Measurements from ENCODE around the gene SNX20.

SNX20 gene

GRCh38 chr16:50681021-50681885 lies at the start of gene SNX20:
Gene SNX20, minus strand, starts transcription at chr16:50681312. Its CDS starts 3,786 bp downstream, at chr16:50677526.
- H3K4me3 ChIP-seq (replicated peaks; ENCODE audit: low read depth, low read length): no peak within 1 kb of the TSS
- no peak for DNase-seq (ENCODE audit: low read depth)
- TF ChIP-seq, protein P1, sequence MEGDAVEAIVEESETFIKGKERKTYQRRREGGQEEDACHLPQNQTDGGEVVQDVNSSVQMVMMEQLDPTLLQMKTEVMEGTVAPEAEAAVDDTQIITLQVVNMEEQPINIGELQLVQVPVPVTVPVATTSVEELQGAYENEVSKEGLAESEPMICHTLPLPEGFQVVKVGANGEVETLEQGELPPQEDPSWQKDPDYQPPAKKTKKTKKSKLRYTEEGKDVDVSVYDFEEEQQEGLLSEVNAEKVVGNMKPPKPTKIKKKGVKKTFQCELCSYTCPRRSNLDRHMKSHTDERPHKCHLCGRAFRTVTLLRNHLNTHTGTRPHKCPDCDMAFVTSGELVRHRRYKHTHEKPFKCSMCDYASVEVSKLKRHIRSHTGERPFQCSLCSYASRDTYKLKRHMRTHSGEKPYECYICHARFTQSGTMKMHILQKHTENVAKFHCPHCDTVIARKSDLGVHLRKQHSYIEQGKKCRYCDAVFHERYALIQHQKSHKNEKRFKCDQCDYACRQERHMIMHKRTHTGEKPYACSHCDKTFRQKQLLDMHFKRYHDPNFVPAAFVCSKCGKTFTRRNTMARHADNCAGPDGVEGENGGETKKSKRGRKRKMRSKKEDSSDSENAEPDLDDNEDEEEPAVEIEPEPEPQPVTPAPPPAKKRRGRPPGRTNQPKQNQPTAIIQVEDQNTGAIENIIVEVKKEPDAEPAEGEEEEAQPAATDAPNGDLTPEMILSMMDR (IDR thresholded peaks at IDR 0.05; ENCODE audit: low read length, missing control alignments): no peak

- TF ChIP-seq, protein P1 (IDR thresholded peaks at IDR 0.05; ENCODE audit: low read length, missing control alignments): no peak
- DNase-seq (ENCODE audit: low read depth): peak; percentile 14
- no peak overlapping the region for H3K4me3 ChIP-seq (replicated peaks; ENCODE audit: low read depth, low read length)
These were observed 43.2 kb upstream of the SNX20 start for GRCh38 chr16:50724306-50724705.

DNA sequence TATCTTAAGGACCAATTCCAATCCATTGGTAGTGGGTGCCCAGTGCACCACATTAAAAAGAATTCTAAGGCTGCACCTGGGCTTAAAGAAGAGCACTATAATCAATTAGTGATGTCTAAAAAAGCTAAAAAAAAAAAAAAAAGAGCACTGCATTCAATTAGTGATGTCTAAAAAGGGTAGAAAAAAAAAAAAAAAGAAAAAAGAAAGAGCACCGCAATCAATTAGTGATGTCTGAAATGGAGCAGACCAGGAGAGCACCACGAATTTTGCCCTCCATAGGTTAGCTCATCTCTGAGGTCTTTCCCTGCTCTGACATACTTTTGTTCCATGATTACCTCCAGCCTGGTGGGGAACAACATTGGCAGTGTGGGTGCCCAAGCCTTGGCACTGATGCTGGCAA lies 41.8 kb upstream of the SNX20 start:
- no peak for DNase-seq (ENCODE audit: low read depth)
- H3K4me3 ChIP-seq (replicated peaks; ENCODE audit: low read depth, low read length): no peak overlapping the region
- TF ChIP-seq, protein P1 (IDR thresholded peaks at IDR 0.05; ENCODE audit: low read length, missing control alignments): no peak

GRCh38 chr16:50722405-50722737 lies 41.3 kb upstream of the SNX20 start:
- TF ChIP-seq, protein P1 (IDR thresholded peaks at IDR 0.05; ENCODE audit: low read length, missing control alignments): no peak
- no peak overlapping the region for H3K4me3 ChIP-seq (replicated peaks; ENCODE audit: low read depth, low read length)
- DNase-seq (ENCODE audit: low read depth): no peak

DNA sequence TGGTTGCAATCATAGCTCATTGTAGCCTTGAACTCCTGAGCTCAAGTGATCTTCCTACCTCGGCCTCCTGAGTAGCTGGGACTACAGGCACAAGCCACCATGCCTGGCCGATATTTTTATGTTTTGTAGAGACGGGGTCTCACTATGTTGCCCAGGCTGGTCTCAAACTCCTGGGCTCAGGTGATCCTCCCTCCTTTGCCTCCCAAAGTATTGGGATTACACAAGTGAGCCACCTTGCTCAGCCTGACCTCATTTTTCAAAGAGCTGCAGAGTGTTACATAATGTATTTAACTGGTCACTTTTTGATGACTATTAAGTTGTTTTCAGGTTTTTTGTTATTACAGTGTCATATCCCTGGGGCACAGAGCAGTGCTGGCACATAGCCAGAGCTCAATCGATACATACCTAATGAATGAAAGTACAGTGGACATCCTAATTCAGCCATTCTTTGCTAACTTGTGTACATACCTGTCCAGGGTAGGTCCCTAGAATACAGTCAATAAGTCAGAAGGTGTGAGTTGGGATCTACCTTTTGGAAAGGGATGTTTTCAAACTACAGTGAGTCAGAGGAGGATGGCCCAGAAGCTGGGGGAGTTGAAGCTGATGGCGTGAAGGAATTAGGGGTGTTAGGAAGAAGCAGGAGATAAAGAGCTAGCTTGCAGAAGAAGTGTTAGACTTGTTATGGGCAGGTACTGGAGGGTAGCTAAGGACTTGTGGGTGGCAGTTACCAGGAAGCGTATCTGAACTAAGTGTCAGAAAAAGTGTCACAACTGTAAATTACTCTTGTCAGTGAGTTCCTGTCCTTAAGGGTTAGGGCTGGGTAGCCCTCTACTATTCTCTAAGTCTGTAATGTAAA lies 40.7 kb upstream of the SNX20 start:
- H3K4me3 ChIP-seq (replicated peaks; ENCODE audit: low read depth, low read length): no peak overlapping the region
- TF ChIP-seq, protein P1 (IDR thresholded peaks at IDR 0.05; ENCODE audit: low read length, missing control alignments): no peak
- DNase-seq (ENCODE audit: low read depth): no peak

DNA sequence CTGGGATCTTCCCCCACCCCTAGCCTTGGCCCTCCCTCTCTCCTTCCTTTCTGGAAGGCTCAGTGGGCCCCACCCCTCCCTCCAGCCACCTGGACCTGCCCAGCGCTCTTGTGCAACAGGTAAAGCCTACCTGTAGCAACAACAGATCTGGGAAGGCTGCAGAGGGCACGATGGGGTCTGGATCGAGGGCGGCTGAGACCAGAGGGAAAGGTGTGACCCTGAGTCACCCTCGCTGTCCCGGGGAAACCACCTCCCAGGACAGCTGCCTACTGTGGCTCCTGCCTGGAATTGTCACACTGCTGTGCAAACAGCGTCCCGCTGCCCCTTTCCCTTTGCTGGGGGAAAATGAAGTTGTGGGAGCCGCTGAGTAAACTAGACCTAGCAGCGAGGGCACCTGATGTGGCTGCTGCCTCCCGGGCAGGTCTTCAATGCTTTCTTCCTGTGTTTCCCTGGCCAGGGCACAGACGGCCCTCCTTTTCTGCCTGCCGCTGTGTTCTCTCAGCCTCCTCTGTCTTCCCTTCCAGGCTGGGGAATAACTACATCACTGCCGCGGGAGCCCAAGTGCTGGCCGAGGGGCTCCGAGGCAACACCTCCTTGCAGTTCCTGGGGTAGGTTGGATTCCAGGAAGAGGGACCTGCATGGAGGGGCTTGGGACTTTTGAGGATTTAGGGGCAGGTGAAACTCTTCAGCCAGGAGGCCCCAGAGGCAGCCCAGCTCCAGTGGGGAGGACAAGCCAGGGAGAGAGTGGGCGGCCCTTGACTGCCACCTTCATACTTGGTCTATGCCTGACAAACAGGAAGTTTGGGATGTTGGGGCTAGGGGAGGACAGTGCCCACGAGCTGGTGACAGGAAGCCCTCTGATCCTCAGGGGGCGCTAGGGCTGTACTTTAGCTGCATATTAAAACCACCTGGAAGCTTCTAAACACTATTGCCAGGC lies 38.6 kb upstream of the SNX20 start:
- H3K4me3 ChIP-seq (replicated peaks; ENCODE audit: low read depth, low read length): no peak overlapping the region
- no peak for DNase-seq (ENCODE audit: low read depth)
- TF ChIP-seq, protein P1 (IDR thresholded peaks at IDR 0.05; ENCODE audit: low read length, missing control alignments): no peak
